ENCODE measurements around the gene COL8A1.
"Not testable (repeated sequence)": the region's sequence is repeated elsewhere in the genome, so short reads cannot be mapped to it uniquely, and the experiment has no call there.

- TF ChIP-seq CTCF, POLR2A (IDR thresholded peaks at IDR 0.05): not testable (repeated sequence)
Measured at GRCh38 chr3:99589168-99589567, 49.2 kb upstream of the COL8A1 start.
